Neural cell (in vitro differentiated cells): Measurements from ENCODE around the gene ZNF106. TPM values are rescaled to one million over a fixed set of nuclear protein-coding genes. Genes with fewer than 3 reads are reported as not detected.

Experiments used
- H2AFZ ChIP-seq: fragments of 200-600, 300-800 bp; sonication (generic), shearing (Covaris generic); 2 replicates; pipeline ENCODE4 v1.6.0; 2014; ENCODE audit warnings: low read depth, mild to moderate bottlenecking, antibody characterized with exemption, low read length, moderate library complexity
- H3F3A ChIP-seq: fragments of 200-600 bp; shearing (Covaris generic); 2 replicates; pipeline ENCODE4 v1.6.1; 2016; ENCODE audit warnings: mild to moderate bottlenecking, moderate library complexity, mixed read lengths, antibody characterized with exemption, low read length; ENCODE audit not compliant: insufficient read depth, poor library complexity, severe bottlenecking
- H3K27ac ChIP-seq: fragments of 200-600, 300-800 bp; sonication (generic), shearing (Covaris generic); 2 replicates; pipeline ENCODE4 v1.5.1; 2014; ENCODE audit warnings: mild to moderate bottlenecking, low read length, moderate library complexity
- H3K27me3 ChIP-seq: fragments of 300-800, 200-600 bp; sonication (generic), shearing (Covaris generic); 2 replicates; pipeline ENCODE4 v1.6.0; 2014; ENCODE audit warnings: mild to moderate bottlenecking, low read depth, low read length, moderate library complexity; ENCODE audit not compliant: insufficient read depth
- H3K36me3 ChIP-seq: fragments of 300-800, 200-600 bp; sonication (generic), shearing (Covaris generic); 2 replicates; pipeline ENCODE4 v1.5.1; 2014; ENCODE audit warnings: mild to moderate bottlenecking, antibody characterized with exemption, low read length, moderate library complexity; ENCODE audit not compliant: insufficient read depth
- H3K4me2 ChIP-seq: fragments of 300-800, 200-600 bp; sonication (generic), shearing (Covaris generic); 2 replicates; pipeline ENCODE4 v1.6.0; 2014; ENCODE audit warnings: mild to moderate bottlenecking, low read length
- H3K4me3 ChIP-seq: fragments of 300-800, 200-600 bp; sonication (generic), shearing (Covaris generic); 2 replicates; pipeline ENCODE4 v1.5.1; 2014; ENCODE audit warnings: mild to moderate bottlenecking, low read length, moderate library complexity
- H3K79me2 ChIP-seq: fragments of 200-600 bp; shearing (Covaris generic); replicated peaks from 2 replicates; pipeline ENCODE4 v1.6.0; 2014; ENCODE audit warnings: mild to moderate bottlenecking, low read length, moderate library complexity; ENCODE audit not compliant: insufficient read depth
- H3K9ac ChIP-seq: fragments of 300-800, 200-600 bp; sonication (generic), shearing (Covaris generic); 2 replicates; pipeline ENCODE4 v1.6.1; 2016; ENCODE audit warnings: mild to moderate bottlenecking, low read length, mixed read lengths
- H3K9me2 ChIP-seq: fragments of 200-600 bp; shearing (Covaris generic); 2 replicates; pipeline ENCODE4 v1.6.1; 2016; ENCODE audit warnings: mild to moderate bottlenecking, low read length, mixed read lengths; ENCODE audit not compliant: insufficient read depth
- H3K9me3 ChIP-seq: fragments of 200-600, 300-800 bp; sonication (generic), shearing (Covaris generic); 2 replicates; pipeline ENCODE4 v1.6.1; 2016; ENCODE audit warnings: mild to moderate bottlenecking, mixed run types, low read length, moderate library complexity, mixed read lengths
- H4K20me1 ChIP-seq: fragments of 200-600 bp; shearing (Covaris generic); 2 replicates; pipeline ENCODE4 v1.6.1; 2016; ENCODE audit warnings: mild to moderate bottlenecking, mixed run types; ENCODE audit not compliant: insufficient read depth
- EP300 ChIP-seq: fragments of 450-650 bp; conservative IDR thresholded peaks from 2 replicates; pipeline ENCODE4 v1.6.1; 2014; ENCODE audit warnings: antibody characterized with exemption, mild to moderate bottlenecking, moderate library complexity; ENCODE audit not compliant: poor library complexity, severe bottlenecking
- EZH2 ChIP-seq: fragments of 200-600, 300-800 bp; shearing (Covaris generic), sonication (generic); IDR thresholded peaks from 2 replicates; pipeline ENCODE4 v1.6.1; 2014; ENCODE audit warnings: antibody characterized with exemption, low read length, borderline replicate concordance, mild to moderate bottlenecking; ENCODE audit not compliant: insufficient read depth, poor library complexity, severe bottlenecking
- MXI1 ChIP-seq: fragments of 450-650 bp; conservative IDR thresholded peaks from 2 replicates; pipeline ENCODE4 v1.6.1; 2014; ENCODE audit warnings: antibody characterized with exemption, mild to moderate bottlenecking; ENCODE audit not compliant: poor library complexity, severe bottlenecking
- POLR2AphosphoS5 ChIP-seq: IDR thresholded peaks from 2 replicates; pipeline ENCODE4 v1.6.1; 2012
- RAD21 ChIP-seq: fragments of 450-650 bp; conservative IDR thresholded peaks from 2 replicates; pipeline ENCODE4 v1.6.1; 2014; ENCODE audit warnings: antibody characterized with exemption, mild to moderate bottlenecking, moderate library complexity
- SMC3 ChIP-seq: fragments of 450-650 bp; conservative IDR thresholded peaks from 2 replicates; pipeline ENCODE4 v1.6.1; 2014; ENCODE audit warnings: antibody characterized with exemption, mild to moderate bottlenecking, moderate library complexity; ENCODE audit not compliant: poor library complexity
- TAF1 ChIP-seq: IDR thresholded peaks from 2 replicates; pipeline ENCODE4 v1.6.1; 2012; ENCODE audit warnings: low read depth
- polyA plus RNA-seq: library from polyadenylated mRNA; depleted of rRNA; stranded (reverse); fragments of >200 nt; gene quantifications from 2 replicates; pipeline ENCODE4 v1.2.3, GENCODE V29; 2014
- TF ChIP-seq, protein P1 (sequence below): fragments of 450-650 bp; IDR thresholded peaks from 2 replicates; pipeline ENCODE4 v1.5.1; 2014; ENCODE audit warnings: antibody characterized with exemption, mild to moderate bottlenecking, moderate library complexity; ENCODE audit not compliant: poor library complexity, severe bottlenecking
- TF ChIP-seq, protein P2 (sequence below): IDR thresholded peaks from 2 replicates; pipeline ENCODE4 v1.6.1; 2012; ENCODE audit warnings: borderline replicate concordance

ZNF106 gene
- polyA plus RNA-seq, 1 donor from 2014 or later = 24.0 TPM

DNA sequence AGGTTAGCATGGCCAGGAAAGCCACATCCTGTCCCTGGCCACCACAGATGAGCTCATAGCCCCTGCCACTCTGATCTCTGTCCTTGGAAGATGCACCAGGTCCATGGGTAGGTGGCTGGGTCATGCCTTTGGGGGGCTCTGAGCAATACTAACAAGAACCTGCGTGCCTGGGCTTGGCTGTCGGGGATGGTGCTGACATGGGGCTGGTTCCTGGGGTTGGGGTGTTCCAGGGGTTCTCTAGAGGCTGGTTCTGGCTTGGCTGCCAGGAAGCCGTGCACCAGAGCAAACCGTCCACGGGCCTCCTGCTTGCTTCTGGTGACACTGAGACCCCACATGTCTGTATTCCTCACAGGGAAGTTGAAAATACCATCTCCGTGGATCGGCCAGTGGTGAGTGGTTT, 87.6 kb downstream of the ZNF106 start:
- Histone ChIP-seq H3K9ac (no peak overlapping the region), H3K36me3 (no peaks in the 10 kb centered on the region), H2AFZ (no peak overlapping the region), H3K9me2 (no peaks in the 10 kb centered on the region), H3K9me3 (no peaks in the 10 kb centered on the region), H3K27ac (no peak overlapping the region), H3K4me2 (no peak overlapping the region), H3K27me3 (no peaks in the 10 kb centered on the region), H3F3A (no peaks in the 10 kb centered on the region), H3K79me2 (no peaks in the 10 kb centered on the region), H3K4me3 (no peak overlapping the region), H4K20me1 (no peaks in the 10 kb centered on the region)
- no peak for TF ChIP-seq RAD21
- TF ChIP-seq POLR2AphosphoS5 = no peak
- TF ChIP-seq EP300 = no peak
- no peak for TF ChIP-seq MXI1
- TF ChIP-seq EZH2 = no peak
- TF ChIP-seq TAF1 = no peak
- no peak for TF ChIP-seq SMC3
- TF ChIP-seq, protein P1, sequence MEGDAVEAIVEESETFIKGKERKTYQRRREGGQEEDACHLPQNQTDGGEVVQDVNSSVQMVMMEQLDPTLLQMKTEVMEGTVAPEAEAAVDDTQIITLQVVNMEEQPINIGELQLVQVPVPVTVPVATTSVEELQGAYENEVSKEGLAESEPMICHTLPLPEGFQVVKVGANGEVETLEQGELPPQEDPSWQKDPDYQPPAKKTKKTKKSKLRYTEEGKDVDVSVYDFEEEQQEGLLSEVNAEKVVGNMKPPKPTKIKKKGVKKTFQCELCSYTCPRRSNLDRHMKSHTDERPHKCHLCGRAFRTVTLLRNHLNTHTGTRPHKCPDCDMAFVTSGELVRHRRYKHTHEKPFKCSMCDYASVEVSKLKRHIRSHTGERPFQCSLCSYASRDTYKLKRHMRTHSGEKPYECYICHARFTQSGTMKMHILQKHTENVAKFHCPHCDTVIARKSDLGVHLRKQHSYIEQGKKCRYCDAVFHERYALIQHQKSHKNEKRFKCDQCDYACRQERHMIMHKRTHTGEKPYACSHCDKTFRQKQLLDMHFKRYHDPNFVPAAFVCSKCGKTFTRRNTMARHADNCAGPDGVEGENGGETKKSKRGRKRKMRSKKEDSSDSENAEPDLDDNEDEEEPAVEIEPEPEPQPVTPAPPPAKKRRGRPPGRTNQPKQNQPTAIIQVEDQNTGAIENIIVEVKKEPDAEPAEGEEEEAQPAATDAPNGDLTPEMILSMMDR = no peak
- TF ChIP-seq, protein P2, sequence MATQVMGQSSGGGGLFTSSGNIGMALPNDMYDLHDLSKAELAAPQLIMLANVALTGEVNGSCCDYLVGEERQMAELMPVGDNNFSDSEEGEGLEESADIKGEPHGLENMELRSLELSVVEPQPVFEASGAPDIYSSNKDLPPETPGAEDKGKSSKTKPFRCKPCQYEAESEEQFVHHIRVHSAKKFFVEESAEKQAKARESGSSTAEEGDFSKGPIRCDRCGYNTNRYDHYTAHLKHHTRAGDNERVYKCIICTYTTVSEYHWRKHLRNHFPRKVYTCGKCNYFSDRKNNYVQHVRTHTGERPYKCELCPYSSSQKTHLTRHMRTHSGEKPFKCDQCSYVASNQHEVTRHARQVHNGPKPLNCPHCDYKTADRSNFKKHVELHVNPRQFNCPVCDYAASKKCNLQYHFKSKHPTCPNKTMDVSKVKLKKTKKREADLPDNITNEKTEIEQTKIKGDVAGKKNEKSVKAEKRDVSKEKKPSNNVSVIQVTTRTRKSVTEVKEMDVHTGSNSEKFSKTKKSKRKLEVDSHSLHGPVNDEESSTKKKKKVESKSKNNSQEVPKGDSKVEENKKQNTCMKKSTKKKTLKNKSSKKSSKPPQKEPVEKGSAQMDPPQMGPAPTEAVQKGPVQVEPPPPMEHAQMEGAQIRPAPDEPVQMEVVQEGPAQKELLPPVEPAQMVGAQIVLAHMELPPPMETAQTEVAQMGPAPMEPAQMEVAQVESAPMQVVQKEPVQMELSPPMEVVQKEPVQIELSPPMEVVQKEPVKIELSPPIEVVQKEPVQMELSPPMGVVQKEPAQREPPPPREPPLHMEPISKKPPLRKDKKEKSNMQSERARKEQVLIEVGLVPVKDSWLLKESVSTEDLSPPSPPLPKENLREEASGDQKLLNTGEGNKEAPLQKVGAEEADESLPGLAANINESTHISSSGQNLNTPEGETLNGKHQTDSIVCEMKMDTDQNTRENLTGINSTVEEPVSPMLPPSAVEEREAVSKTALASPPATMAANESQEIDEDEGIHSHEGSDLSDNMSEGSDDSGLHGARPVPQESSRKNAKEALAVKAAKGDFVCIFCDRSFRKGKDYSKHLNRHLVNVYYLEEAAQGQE = no peak

DNA sequence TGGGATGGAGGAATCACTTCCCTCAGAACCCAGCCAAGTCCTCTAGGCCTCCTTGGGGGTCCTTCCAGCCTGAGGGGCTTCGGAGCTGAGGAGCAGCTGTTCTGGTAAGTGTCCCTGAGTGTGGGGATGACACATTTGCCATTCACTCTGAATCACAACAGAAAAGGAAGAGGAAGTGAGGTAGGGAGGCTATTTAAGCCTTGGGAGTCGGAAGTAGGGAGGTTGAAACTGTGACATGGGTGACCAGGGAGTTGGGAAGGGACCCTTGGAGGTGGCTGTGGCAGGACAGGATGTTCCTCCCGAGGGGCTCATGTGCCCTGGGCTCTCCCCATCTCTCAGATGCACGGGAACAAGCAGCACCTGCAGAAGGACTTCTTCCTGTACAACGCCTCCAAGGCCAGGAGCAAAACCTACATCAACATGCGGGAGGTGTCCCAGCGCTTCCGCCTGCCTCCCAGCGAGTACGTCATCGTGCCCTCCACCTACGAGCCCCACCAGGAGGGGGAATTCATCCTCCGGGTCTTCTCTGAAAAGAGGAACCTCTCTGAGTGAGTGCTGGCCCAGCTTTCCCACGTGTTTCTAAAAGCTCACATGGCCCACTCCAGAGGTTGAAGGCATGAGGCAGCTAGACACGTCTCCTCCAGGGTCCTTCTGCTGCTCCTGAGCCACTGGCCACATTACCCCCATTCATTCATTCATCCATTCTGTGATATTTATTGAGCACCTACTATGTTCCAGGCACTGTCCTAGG, 88.3 kb downstream of the ZNF106 start:
- no peaks in the 10 kb centered on the region for H3K36me3 ChIP-seq
- H4K20me1 ChIP-seq = no peaks in the 10 kb centered on the region
- no peak overlapping the region for H3K4me2 ChIP-seq
- H3K27me3 ChIP-seq = no peaks in the 10 kb centered on the region
- no peaks in the 10 kb centered on the region for H3F3A ChIP-seq
- H3K9me3 ChIP-seq = no peaks in the 10 kb centered on the region
- H3K79me2 ChIP-seq = no peaks in the 10 kb centered on the region
- H3K9me2 ChIP-seq = no peaks in the 10 kb centered on the region
- H3K9ac ChIP-seq = no peak overlapping the region
- H3K27ac ChIP-seq = no peak overlapping the region
- H2AFZ ChIP-seq = no peak overlapping the region
- TF ChIP-seq POLR2AphosphoS5 (no peak), EP300 (no peak), SMC3 (no peak), EZH2 (no peak), MXI1 (no peak)
- no peak overlapping the region for H3K4me3 ChIP-seq
